Measurements from ENCODE around the gene ATP8A2.

Gene ATP8A2

DNA sequence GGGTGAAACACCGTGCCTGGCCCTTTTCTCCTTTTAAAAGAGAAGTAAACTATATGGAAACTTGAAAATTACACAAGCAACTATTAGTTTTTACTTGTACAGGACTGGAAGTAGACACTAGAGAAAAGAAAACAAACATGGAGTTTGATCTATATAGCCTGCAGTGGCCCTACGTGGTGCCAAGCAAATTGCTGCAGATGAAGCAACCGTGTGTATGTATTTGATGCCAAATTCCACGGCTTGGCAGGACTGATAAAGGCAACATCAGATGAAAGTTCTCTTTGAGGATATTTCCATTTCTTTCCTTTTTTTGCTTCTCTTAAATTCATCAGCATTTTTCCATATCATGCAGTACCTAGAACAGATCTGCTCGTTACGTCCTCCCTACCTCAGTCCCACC is 49.8 kb downstream of the ATP8A2 start:
- H3K36me3 ChIP-seq (ENCODE audit: control insufficient read depth, insufficient read depth, low read length): no peaks in the 10 kb centered on the region
- no peak overlapping the region for H3K27ac ChIP-seq (ENCODE audit: low read depth, low read length)
- no peaks in the 10 kb centered on the region; the same call in 1 of the 2 replicates for H3K9me3 ChIP-seq (ENCODE audit: control insufficient read depth, insufficient read depth, low read length)
- no peaks in the 10 kb centered on the region for H3K27me3 ChIP-seq (ENCODE audit: control insufficient read depth, insufficient read depth, low read length)
- peaks cover 28% of the 10 kb centered on the region for H3K4me1 ChIP-seq (ENCODE audit: control insufficient read depth, insufficient read depth, low read length)
- H3K9ac ChIP-seq (ENCODE audit: low read depth, low read length): no peak overlapping the region
- no peak overlapping the region for H3K4me3 ChIP-seq (ENCODE audit: low read depth, low read length)

DNA sequence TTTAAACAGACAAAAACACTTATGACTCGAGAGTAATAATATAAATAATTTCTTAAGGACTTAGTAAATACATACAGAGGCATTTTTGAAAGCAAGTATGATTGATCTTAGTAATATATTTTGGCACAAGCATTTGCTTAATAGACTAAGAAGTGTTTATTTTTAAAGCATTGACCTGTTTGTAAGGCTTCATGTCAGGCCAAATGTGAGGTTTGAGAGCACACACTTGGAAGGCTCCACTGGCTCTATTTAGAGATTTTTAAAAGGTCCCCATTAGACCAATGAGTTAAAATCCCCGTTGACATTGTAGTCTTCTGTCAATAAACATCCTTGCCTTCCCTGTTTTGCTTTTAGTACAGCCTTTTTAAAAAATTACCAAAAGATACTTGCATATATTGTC is 50.4 kb downstream of the ATP8A2 start:
- Histone ChIP-seq H3K27ac (ENCODE audit: low read depth, low read length) (no peak overlapping the region), H3K4me3 (ENCODE audit: low read depth, low read length) (no peak overlapping the region), H3K27me3 (ENCODE audit: control insufficient read depth, insufficient read depth, low read length) (no peaks in the 10 kb centered on the region), H3K9me3 (ENCODE audit: control insufficient read depth, insufficient read depth, low read length) (peaks cover 3% of the 10 kb centered on the region; the same call in 1 of the 2 replicates), H3K9ac (ENCODE audit: low read depth, low read length) (no peak overlapping the region), H3K4me1 (ENCODE audit: control insufficient read depth, insufficient read depth, low read length) (peaks cover 28% of the 10 kb centered on the region), H3K36me3 (ENCODE audit: control insufficient read depth, insufficient read depth, low read length) (no peaks in the 10 kb centered on the region)

DNA sequence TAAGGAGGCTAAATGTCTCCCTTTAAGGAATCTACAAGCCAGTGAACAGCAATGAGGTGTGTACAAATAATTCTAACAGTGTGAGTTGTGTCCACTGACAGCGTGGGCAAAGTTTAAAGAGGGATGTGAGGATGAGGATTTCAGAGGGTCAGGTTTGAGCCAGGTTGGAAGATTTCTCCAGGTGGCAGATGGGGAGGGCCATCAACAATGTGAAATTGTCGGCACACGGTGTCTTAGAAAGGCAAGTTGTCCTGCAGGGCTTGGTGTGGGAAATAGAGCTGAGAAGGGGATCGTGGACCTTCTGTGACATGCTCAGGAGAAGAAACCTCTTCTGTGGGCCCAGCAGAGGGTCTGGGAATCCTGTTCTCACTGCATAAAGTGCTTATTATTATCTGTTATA is 52.1 kb downstream of the ATP8A2 start:
- H3K4me1 ChIP-seq (ENCODE audit: control insufficient read depth, insufficient read depth, low read length): peaks cover 16% of the 10 kb centered on the region
- no peak overlapping the region for H3K4me3 ChIP-seq (ENCODE audit: low read depth, low read length)
- H3K27me3 ChIP-seq (ENCODE audit: control insufficient read depth, insufficient read depth, low read length): no peaks in the 10 kb centered on the region
- peaks cover 3% of the 10 kb centered on the region; the same call in 1 of the 2 replicates for H3K9me3 ChIP-seq (ENCODE audit: control insufficient read depth, insufficient read depth, low read length)
- H3K36me3 ChIP-seq (ENCODE audit: control insufficient read depth, insufficient read depth, low read length): no peaks in the 10 kb centered on the region
- no peak overlapping the region for H3K9ac ChIP-seq (ENCODE audit: low read depth, low read length)
- H3K27ac ChIP-seq (ENCODE audit: low read depth, low read length): no peak overlapping the region

DNA sequence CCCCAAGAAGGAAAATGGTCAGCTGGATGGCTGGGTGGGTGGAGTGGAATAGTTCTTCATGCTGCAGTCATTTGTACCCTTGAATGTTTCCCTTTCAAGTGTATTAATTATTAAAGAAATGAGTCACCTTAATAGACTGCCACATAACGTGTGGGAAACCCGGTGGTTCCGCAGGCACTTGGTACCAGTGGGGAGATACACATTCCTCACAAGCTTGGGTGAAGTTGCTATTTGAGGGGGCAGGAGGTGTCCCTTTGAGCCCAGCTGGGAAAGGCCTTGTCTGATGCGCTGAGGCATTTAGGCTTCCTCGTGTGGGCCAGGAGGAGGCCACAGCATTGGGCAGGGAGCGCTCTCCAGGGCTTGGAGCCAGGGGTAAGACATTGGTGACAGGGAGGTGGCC is 57.7 kb downstream of the ATP8A2 start:
- H3K4me3 ChIP-seq (ENCODE audit: low read depth, low read length): no peak overlapping the region
- H3K36me3 ChIP-seq (ENCODE audit: control insufficient read depth, insufficient read depth, low read length): no peaks in the 10 kb centered on the region
- no peaks in the 10 kb centered on the region for H3K4me1 ChIP-seq (ENCODE audit: control insufficient read depth, insufficient read depth, low read length)
- no peak overlapping the region for H3K27ac ChIP-seq (ENCODE audit: low read depth, low read length)
- no peak overlapping the region for H3K9ac ChIP-seq (ENCODE audit: low read depth, low read length)
- no peaks in the 10 kb centered on the region for H3K27me3 ChIP-seq (ENCODE audit: control insufficient read depth, insufficient read depth, low read length)
- peaks cover 3% of the 10 kb centered on the region; the same call in 1 of the 2 replicates for H3K9me3 ChIP-seq (ENCODE audit: control insufficient read depth, insufficient read depth, low read length)

DNA sequence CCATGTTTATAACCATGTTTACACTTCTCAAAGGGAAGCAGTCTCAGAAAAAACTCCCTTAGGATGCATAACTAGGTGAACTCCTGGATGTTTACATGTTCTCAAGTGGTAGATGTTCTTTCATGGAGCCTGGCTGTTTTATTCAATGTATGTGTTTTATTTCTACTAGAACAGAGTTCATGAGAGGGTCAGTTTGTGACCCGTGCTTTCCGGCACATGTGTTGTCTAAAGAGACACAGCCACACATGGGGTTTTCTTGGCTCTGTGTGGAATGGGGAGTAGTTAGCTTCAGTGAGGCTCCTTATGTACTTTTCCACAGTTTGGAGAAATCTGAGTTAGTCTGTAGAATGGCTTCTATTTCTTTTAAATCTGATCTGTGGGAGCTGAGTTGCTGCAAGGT is 60.9 kb downstream of the ATP8A2 start:
- H3K4me1 ChIP-seq (ENCODE audit: control insufficient read depth, insufficient read depth, low read length): no peaks in the 10 kb centered on the region
- H3K27me3 ChIP-seq (ENCODE audit: control insufficient read depth, insufficient read depth, low read length): no peaks in the 10 kb centered on the region
- H3K27ac ChIP-seq (ENCODE audit: low read depth, low read length): no peak overlapping the region
- no peaks in the 10 kb centered on the region for H3K36me3 ChIP-seq (ENCODE audit: control insufficient read depth, insufficient read depth, low read length)
- H3K9ac ChIP-seq (ENCODE audit: low read depth, low read length): no peak overlapping the region
- H3K9me3 ChIP-seq (ENCODE audit: control insufficient read depth, insufficient read depth, low read length): no peaks in the 10 kb centered on the region
- H3K4me3 ChIP-seq (ENCODE audit: low read depth, low read length): no peak overlapping the region

DNA sequence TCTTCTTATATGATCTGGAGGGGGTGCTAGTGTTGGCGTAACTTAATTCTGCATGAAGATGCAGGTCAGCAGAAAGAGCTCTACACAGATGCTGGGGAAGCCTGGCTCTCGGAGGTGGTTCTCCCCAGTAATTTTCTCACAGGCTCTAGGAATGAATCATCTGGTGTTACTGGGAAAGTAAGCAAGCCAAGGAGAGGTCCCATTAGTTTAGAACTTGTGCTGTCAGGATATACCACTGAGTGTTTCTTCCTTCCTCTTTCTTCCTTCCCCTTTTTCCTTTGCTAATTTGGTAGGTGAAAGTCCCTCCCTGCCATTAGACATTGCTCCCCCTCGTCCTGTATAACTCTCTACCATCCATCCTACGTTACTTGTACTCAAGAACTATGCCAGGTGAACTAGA is 68.3 kb downstream of the ATP8A2 start:
- Histone ChIP-seq H3K4me3 (ENCODE audit: low read depth, low read length) (no peak overlapping the region), H3K27ac (ENCODE audit: low read depth, low read length) (no peak overlapping the region), H3K27me3 (ENCODE audit: control insufficient read depth, insufficient read depth, low read length) (no peaks in the 10 kb centered on the region), H3K4me1 (ENCODE audit: control insufficient read depth, insufficient read depth, low read length) (no peaks in the 10 kb centered on the region), H3K36me3 (ENCODE audit: control insufficient read depth, insufficient read depth, low read length) (no peaks in the 10 kb centered on the region), H3K9ac (ENCODE audit: low read depth, low read length) (no peak overlapping the region), H3K9me3 (ENCODE audit: control insufficient read depth, insufficient read depth, low read length) (no peaks in the 10 kb centered on the region)

DNA sequence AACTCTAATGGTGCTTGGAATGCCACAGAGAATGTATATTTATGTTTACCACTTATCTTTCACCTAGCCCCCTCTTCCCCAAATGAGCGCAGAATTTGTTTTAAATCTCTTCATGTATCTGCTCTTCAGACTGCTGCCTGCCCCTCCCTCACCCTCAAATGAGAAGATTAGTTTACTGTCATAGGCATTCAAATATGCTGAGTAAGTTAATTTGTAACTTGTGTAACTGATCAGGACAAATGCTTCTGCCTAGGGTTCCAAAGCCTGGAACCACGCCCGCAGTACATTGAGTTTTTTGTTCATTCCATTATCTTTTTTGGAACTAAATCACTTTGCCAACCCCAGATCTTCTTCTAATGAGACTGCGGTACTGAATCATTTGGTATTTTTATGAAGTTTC is 74.5 kb downstream of the ATP8A2 start:
- Histone ChIP-seq H3K27me3 (ENCODE audit: control insufficient read depth, insufficient read depth, low read length) (no peaks in the 10 kb centered on the region), H3K27ac (ENCODE audit: low read depth, low read length) (no peak overlapping the region), H3K4me1 (ENCODE audit: control insufficient read depth, insufficient read depth, low read length) (no peaks in the 10 kb centered on the region), H3K4me3 (ENCODE audit: low read depth, low read length) (no peak overlapping the region), H3K36me3 (ENCODE audit: control insufficient read depth, insufficient read depth, low read length) (no peaks in the 10 kb centered on the region), H3K9me3 (ENCODE audit: control insufficient read depth, insufficient read depth, low read length) (no peaks in the 10 kb centered on the region), H3K9ac (ENCODE audit: low read depth, low read length) (no peak overlapping the region)

DNA sequence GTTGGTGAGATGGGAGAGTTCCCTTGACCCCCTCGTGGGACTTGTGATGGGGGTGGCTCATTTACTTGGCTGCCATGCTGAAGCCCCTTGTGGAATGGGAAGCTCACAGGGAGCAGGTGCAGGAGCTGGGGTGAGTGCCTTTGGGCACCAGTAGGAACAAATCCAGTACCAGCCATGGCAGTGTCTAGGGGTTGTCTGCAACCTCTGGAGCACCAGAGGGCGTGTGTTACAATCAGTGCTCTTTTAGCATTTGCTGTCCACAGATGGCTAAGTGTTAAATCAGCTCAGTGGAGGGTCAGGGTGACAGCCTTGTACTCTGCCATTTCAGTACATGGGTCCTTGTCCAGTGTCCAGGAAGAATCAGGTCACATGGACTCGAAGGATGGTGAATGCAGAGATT is 75.6 kb downstream of the ATP8A2 start:
- Histone ChIP-seq H3K27ac (ENCODE audit: low read depth, low read length) (no peak overlapping the region), H3K27me3 (ENCODE audit: control insufficient read depth, insufficient read depth, low read length) (no peaks in the 10 kb centered on the region), H3K9ac (ENCODE audit: low read depth, low read length) (no peak overlapping the region), H3K36me3 (ENCODE audit: control insufficient read depth, insufficient read depth, low read length) (no peaks in the 10 kb centered on the region), H3K4me1 (ENCODE audit: control insufficient read depth, insufficient read depth, low read length) (no peaks in the 10 kb centered on the region), H3K9me3 (ENCODE audit: control insufficient read depth, insufficient read depth, low read length) (no peaks in the 10 kb centered on the region), H3K4me3 (ENCODE audit: low read depth, low read length) (no peak overlapping the region)

DNA sequence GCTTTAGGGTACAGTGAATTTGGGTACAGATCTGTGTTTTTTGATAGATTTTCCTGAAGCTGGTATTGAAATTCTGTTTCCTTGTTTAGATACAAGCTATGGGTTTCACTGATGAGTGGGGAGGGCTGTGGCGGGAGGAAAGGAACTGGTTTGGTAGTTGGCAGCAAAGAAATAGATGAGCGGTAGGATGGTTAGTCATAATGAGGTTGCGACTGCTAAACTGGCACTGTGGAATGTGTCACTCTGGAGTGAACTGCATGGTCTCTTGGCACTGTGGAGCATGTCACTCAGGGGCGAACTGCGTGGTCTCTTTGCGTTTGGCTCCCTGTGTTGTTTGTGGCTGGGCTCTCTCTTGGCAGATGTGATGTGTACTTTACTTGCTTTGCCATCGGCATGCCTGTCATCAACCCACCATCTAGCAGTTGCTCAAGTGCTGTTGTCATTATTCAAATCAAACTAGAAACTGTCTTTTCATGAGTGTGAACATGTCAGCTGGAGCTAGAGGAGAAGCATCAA is 82.1 kb downstream of the ATP8A2 start:
- Histone ChIP-seq H3K9me3 (ENCODE audit: control insufficient read depth, insufficient read depth, low read length) (no peaks in the 10 kb centered on the region), H3K9ac (ENCODE audit: low read depth, low read length) (no peak overlapping the region), H3K36me3 (ENCODE audit: control insufficient read depth, insufficient read depth, low read length) (no peaks in the 10 kb centered on the region), H3K4me3 (ENCODE audit: low read depth, low read length) (no peak overlapping the region), H3K4me1 (ENCODE audit: control insufficient read depth, insufficient read depth, low read length) (no peaks in the 10 kb centered on the region), H3K27ac (ENCODE audit: low read depth, low read length) (no peak overlapping the region), H3K27me3 (ENCODE audit: control insufficient read depth, insufficient read depth, low read length) (no peaks in the 10 kb centered on the region)

DNA sequence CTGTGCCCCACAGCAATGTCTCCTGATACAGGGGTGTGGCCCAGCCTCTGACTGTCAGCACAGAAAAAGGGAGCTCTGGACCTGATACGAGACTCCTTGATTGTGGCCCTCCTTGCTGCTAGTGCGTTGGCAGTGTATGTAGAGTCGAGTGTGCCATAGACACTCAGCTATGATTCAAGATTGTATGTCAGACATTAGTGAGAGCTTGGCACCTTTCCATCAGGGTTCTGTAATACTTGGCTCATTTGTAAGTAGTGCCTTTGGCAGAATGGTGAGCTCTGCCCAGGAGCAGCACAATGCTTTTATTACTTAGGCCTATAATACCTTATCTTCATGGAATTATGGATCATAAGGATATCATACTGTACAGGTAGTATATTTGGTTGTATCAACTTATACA is 83.4 kb downstream of the ATP8A2 start:
- no peak overlapping the region for H3K4me3 ChIP-seq (ENCODE audit: low read depth, low read length)
- no peaks in the 10 kb centered on the region for H3K36me3 ChIP-seq (ENCODE audit: control insufficient read depth, insufficient read depth, low read length)
- no peak overlapping the region for H3K9ac ChIP-seq (ENCODE audit: low read depth, low read length)
- H3K27ac ChIP-seq (ENCODE audit: low read depth, low read length): no peak overlapping the region
- H3K27me3 ChIP-seq (ENCODE audit: control insufficient read depth, insufficient read depth, low read length): no peaks in the 10 kb centered on the region
- no peaks in the 10 kb centered on the region for H3K9me3 ChIP-seq (ENCODE audit: control insufficient read depth, insufficient read depth, low read length)
- no peaks in the 10 kb centered on the region for H3K4me1 ChIP-seq (ENCODE audit: control insufficient read depth, insufficient read depth, low read length)

DNA sequence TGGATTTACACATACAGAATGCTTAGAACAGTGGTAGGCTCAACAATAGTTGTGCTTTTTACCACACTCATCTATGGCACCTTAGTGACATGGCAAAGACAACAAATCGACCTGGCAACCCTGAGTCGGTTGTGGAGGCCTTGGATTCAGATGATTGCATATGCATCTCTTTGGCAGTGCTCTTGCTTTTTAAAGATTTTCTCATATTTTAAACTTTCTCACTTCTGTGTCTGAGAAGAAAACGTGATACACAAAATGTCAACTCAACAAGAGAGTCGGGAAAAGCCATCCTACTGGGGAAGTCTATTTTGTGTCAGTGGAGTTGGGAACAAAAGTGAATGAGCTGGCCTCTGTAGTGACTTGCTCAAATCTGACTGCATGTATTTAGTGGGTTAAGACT is 85.8 kb downstream of the ATP8A2 start:
- Histone ChIP-seq H3K27me3 (ENCODE audit: control insufficient read depth, insufficient read depth, low read length) (no peaks in the 10 kb centered on the region), H3K4me1 (ENCODE audit: control insufficient read depth, insufficient read depth, low read length) (no peaks in the 10 kb centered on the region), H3K9ac (ENCODE audit: low read depth, low read length) (no peak overlapping the region), H3K27ac (ENCODE audit: low read depth, low read length) (no peak overlapping the region), H3K4me3 (ENCODE audit: low read depth, low read length) (no peak overlapping the region), H3K36me3 (ENCODE audit: control insufficient read depth, insufficient read depth, low read length) (no peaks in the 10 kb centered on the region), H3K9me3 (ENCODE audit: control insufficient read depth, insufficient read depth, low read length) (no peaks in the 10 kb centered on the region)
